Heart left ventricle (tissue), 16 donors: ENCODE data around the gene ANKRD34C. TPM values are rescaled to one million over a fixed set of nuclear protein-coding genes. Genes with fewer than 3 reads are reported as not detected.
"Not testable (repeated sequence)": the region's sequence is repeated elsewhere in the genome, so short reads cannot be mapped to it uniquely, and the experiment has no call there.

Experiments
- ATAC-seq, 4 donors: fragments of 200-7000 bp; cut with Tn5 transposase; one replicate each; pipeline ENCODE4 v1.9.1; 2020 to 2022; ENCODE audit warnings: moderate library complexity in 4 of 4, mild to moderate bottlenecking in 3 of 4, moderate number of reproducible peaks in 1 of 4
- DNase-seq, 5 donors: peaks; one replicate each; pipeline ENCODE4 v3.0.0-alpha.2; 2020
- H3K27ac ChIP-seq, 12 donors: fragments of 200-600 bp; sonication (generic) in 4 of 12; one replicate each; pipeline versions ENCODE4 v1.5.0 to v1.8.0; 2016 to 2022; ENCODE audit warnings: mild to moderate bottlenecking in 2 of 12
- H3K27me3 ChIP-seq, 9 donors: fragments of 200-600 bp; sonication (generic) in 2 of 9; one replicate each; pipeline versions ENCODE4 v1.5.1 to v1.8.0; 2016 to 2022; ENCODE audit warnings: mild to moderate bottlenecking in 3 of 9
- H3K36me3 ChIP-seq, 9 donors: fragments of 200-600 bp; sonication (generic) in 2 of 9; one replicate each; pipeline versions ENCODE4 v1.5.0 to v1.8.0; 2018 to 2022; ENCODE audit warnings: mild to moderate bottlenecking in 2 of 9
- H3K4me1 ChIP-seq, 12 donors: fragments of 200-600 bp; sonication (generic) in 4 of 12; one replicate each; pipeline versions ENCODE4 v1.5.0 to v1.8.0; 2016 to 2022; ENCODE audit warnings: mild to moderate bottlenecking in 3 of 12
- H3K4me3 ChIP-seq, 12 donors: fragments of 200-600 bp; sonication (generic) in 4 of 12; one replicate each; pipeline versions ENCODE4 v1.5.0 to v1.8.0; 2017 to 2022; ENCODE audit warnings: mild to moderate bottlenecking in 9 of 12, moderate library complexity in 4 of 12
- H3K9me3 ChIP-seq, 12 donors: fragments of 200-600 bp; sonication (generic) in 4 of 12; one replicate each; pipeline versions ENCODE4 v1.5.0 to v1.8.0; 2016 to 2022; ENCODE audit warnings: mild to moderate bottlenecking in 1 of 12
- POLR2A ChIP-seq, 2 donors: fragments of 450-650 bp; IDR thresholded peaks; one replicate each; pipeline ENCODE4 v1.6.1; 2017; ENCODE audit warnings: antibody characterized with exemption in 2 of 2, mild to moderate bottlenecking in 2 of 2, moderate library complexity in 2 of 2
- WGBS, 4 donors: extraction: QIAGEN DNeasy Blood & Tissue Kit in 2 of 4; methylation state at CpG; one replicate each; pipeline versions ENCODE4 v1.1.5 to v1.1.7; 2013 to 2018; 5-methylcytosine and 5-hydroxymethylcytosine counted together
- intact Hi-C, 10 donors: fragments of 100-400 bp; cut with DNase I; formaldehyde crosslinking; loops; one replicate each; pipeline versions ENCODE4 v1.11.1 to v1.14.2; 2022
- polyA plus RNA-seq, 2 donors: library from polyadenylated mRNA; stranded (reverse); fragments of 200-250 nt; gene quantifications; one replicate each; pipeline ENCODE4 v1.2.3, GENCODE V29; 2013
- total RNA-seq, 9 donors: library from RNA; depleted of rRNA in 2 of 9; stranded (reverse); fragments of >200 nt in 2 of 9; fragmentation: NEBNext Ultra II Directional in 3 of 9; extraction: Animal tissue kit (Norgen Biotek cat#: 25700) in 3 of 9; gene quantifications; one replicate each; pipeline versions ENCODE4 v1.1.0 to v1.2.4, GENCODE V29; 2016 to 2023
- TF ChIP-seq, protein P1 (sequence below), 12 donors: fragments of 200-600 bp; sonication (generic) in 4 of 12; IDR thresholded peaks; one replicate each; pipeline versions ENCODE4 v1.5.0 to v1.8.0; 2018 to 2022; ENCODE audit warnings: antibody characterized with exemption in 12 of 12, mild to moderate bottlenecking in 5 of 12
- donor health status: ischemic (EF 13 %, LVEDD 7.1; RV severe dilation, severe dysfunction).
- donor health status: healthy with polysubstance abuse.
- donor health status: DM: no; HTN: yes; CAD: no.
- donor health status: DM: no; HTN: no; CAD: no.
- donor health status: ischemic (EF 25% LVEDD 6.9; RV normal size, moderate dysfunction).
- donor health status: ischemic (EF 25% LVEDD 5.7; RV mildly dilated, moderate dysfunction).
- donor health status: healthy.
- donor health status: DM: yes; HTN: yes; CAD: no.
- donor health status: ischemic (EF 35%, LVEDD 5.7; RV mildly dilated, moderate dysfunction).
- donor health status: nonischemic (EF 11% LVEDD 7.7; RV severe dilation, severe dysfunction).
- donor health status: DM: yes; HTN: yes; CAD: no.
- donor health status: PGD.
- donor health status: ischemic (EF 29% LVEDD 5.4; RV normal size, mild dysfunction).
- donor health status: nonischemic (EF 23%, LVEDD 6.1; RV moderate dilation, normal function).

The ANKRD34C gene
- total and polyA plus RNA-seq, 11 donors = 0.09 to 2.0 (median 0.45) TPM; not detected in 1

DNA sequence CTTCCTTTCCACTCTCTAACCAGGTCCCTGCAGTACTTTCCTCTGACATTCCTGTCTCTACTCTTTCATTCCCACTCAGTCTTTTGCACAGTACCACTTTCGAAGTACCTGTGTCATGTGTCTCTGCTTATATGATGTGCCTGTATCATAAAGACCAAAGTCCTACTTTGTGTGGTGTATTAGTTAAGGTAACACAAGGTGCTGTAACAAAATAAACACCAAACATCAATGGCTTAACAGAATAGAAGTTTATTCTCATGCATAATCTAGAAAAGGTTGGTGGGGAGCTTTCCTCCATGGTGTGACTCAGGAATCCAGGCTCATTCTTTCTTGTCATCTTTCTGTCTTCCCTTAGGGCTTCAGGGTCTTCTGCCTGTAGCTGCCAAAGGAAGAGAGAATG, 31.7 kb downstream of the ANKRD34C start:
- H3K27me3 ChIP-seq = peaks cover 0 to 5% (median 0%) of the 10 kb centered on the region in 9 donors
- no peak overlapping the region for H3K27ac ChIP-seq
- WGBS, 4 donors = 94 to 100% (median 96%) methylated on average over 1 of the region's 1 CpG
- ATAC-seq (no peak), DNase-seq (no peak)
- TF ChIP-seq POLR2A (IDR thresholded peaks at IDR 0.05) = no peak
- TF ChIP-seq, protein P1, sequence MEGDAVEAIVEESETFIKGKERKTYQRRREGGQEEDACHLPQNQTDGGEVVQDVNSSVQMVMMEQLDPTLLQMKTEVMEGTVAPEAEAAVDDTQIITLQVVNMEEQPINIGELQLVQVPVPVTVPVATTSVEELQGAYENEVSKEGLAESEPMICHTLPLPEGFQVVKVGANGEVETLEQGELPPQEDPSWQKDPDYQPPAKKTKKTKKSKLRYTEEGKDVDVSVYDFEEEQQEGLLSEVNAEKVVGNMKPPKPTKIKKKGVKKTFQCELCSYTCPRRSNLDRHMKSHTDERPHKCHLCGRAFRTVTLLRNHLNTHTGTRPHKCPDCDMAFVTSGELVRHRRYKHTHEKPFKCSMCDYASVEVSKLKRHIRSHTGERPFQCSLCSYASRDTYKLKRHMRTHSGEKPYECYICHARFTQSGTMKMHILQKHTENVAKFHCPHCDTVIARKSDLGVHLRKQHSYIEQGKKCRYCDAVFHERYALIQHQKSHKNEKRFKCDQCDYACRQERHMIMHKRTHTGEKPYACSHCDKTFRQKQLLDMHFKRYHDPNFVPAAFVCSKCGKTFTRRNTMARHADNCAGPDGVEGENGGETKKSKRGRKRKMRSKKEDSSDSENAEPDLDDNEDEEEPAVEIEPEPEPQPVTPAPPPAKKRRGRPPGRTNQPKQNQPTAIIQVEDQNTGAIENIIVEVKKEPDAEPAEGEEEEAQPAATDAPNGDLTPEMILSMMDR (IDR thresholded peaks at IDR 0.05) = no peak
- peaks cover 0 to 17% (median 10%) of the 10 kb centered on the region in 12 donors for H3K4me1 ChIP-seq
- H3K9me3 ChIP-seq = no peaks in the 10 kb centered on the region
- intact Hi-C loops = loop anchor here in 1 of 10 donors (5.0 kb wide), 1 partner anchor 92 kb away; no protein-coding TSS in a partner anchor
- no peak overlapping the region for H3K4me3 ChIP-seq
- H3K36me3 ChIP-seq = peaks cover 0 to 58% (median 34%) of the 10 kb centered on the region in 9 donors

DNA sequence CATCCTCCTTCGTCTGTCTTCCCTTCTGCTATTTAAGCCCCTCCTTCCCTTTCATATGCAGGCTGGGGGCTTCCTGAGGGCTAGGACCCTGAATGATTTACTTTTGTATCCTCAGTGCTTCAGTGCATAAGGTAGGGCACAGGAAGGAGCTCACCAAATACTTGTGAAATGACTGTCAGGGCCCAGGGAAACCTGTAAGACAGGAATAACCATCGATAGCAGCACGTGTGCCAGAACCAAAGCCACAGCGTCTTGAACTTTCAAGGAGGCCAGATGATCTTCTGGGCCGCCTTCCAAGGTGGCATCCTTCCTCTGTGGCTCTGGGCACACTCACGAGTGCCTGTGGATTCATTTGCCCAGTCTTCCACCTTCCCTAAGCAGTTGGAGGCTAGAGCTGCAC, 32.3 kb downstream of the ANKRD34C start:
- TF ChIP-seq, protein P1 (IDR thresholded peaks at IDR 0.05) = no peak
- TF ChIP-seq POLR2A (IDR thresholded peaks at IDR 0.05) = no peak
- Histone ChIP-seq H3K4me3 (no peak overlapping the region), H3K27ac (no peak overlapping the region), H3K36me3 (peaks cover 0 to 62% (median 35%) of the 10 kb centered on the region in 9 donors), H3K4me1 (peaks cover 0 to 17% (median 10%) of the 10 kb centered on the region in 12 donors), H3K27me3 (peaks cover 0 to 5% (median 0%) of the 10 kb centered on the region in 9 donors), H3K9me3 (no peaks in the 10 kb centered on the region)
- intact Hi-C loops = loop anchor here in 1 of 10 donors (5.0 kb wide), 1 partner anchor 93 kb away; no protein-coding TSS in a partner anchor
- 85 to 95% (median 93%) methylated on average over 6 of the region's 6 CpGs for WGBS, 4 donors
- DNase-seq (no peak), ATAC-seq (no peak)

DNA sequence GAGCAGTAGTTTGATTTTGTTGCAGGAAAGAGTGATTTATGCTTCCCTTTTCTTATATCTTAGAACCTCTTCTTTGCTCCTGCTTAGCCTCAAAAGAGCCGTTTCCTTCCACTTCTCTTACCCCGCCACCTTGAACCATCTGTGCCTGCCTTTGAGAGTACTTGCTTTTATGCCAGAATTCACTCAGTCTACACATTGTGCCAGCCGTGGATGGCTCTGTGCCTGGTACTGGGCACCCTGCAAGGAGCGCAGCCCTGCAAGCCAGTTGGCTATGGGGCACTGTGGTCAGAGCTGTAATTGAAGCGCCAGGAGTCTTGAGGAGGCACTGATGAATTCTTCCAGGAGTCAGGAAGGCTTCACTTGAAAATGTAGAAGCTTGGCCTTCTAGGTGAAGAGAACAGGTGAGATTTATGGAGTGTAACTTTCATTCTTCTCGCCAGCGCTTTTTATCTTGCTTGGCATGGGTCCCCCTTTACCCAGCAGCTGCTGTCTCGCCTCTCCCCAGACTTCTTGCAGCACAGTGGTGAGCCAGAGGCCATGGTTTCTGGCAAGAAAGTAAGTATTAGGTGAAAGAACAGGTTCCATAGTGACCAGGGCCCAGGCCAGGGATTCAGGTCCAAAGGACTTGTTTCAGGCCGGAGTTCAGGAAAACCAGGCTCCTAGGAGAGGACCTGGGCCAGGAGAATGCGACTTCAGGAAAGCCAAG, 33.3 kb downstream of the ANKRD34C start:
- Histone ChIP-seq H3K27me3 (peaks cover 0 to 5% (median 0%) of the 10 kb centered on the region in 9 donors), H3K4me3 (no peak overlapping the region), H3K4me1 (peaks cover 0 to 17% (median 9%) of the 10 kb centered on the region in 12 donors), H3K9me3 (no peaks in the 10 kb centered on the region), H3K27ac (no peak overlapping the region), H3K36me3 (peaks cover 0 to 69% (median 35%) of the 10 kb centered on the region in 9 donors)
- DNase-seq (peak in 2 of 5 donors; percentile 49 to 59), ATAC-seq (peak; percentile 62 to 78 (median 74))
- WGBS, 4 donors = 72 to 87% (median 79%) methylated on average over 10 of the region's 10 CpGs
- intact Hi-C loops = no loop called here
- no peak for TF ChIP-seq POLR2A (IDR thresholded peaks at IDR 0.05)
- TF ChIP-seq, protein P1 (IDR thresholded peaks at IDR 0.05) = no peak

DNA sequence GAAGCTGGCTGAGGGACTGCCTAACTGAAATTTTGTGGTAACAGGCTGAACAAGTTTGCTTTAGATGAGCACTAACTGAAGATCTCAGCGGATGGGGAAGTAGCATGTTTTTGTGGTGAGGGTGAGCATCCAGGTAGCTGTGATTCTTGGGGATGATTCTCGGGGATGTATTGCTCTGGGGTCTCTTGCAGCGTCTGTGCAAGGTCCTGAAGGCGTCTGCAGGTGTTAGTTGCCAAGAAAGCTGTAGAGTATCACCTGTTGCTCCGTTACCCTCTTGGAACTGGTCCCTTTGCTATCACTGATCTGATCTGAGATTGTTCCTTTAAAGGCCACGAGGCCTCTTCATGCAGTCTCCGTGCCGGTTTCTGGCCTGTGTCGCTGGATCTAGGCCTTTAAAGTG, 34.3 kb downstream of the ANKRD34C start:
- Histone ChIP-seq H3K27me3 (no peaks in the 10 kb centered on the region), H3K27ac (no peak overlapping the region), H3K4me1 (peaks cover 0 to 12% (median 3%) of the 10 kb centered on the region in 12 donors), H3K4me3 (no peak overlapping the region), H3K36me3 (peaks cover 0 to 79% (median 42%) of the 10 kb centered on the region in 9 donors), H3K9me3 (no peaks in the 10 kb centered on the region)
- no peak for ATAC-seq
- TF ChIP-seq, protein P1 (IDR thresholded peaks at IDR 0.05) = no peak
- TF ChIP-seq POLR2A (IDR thresholded peaks at IDR 0.05) = no peak
- 87 to 93% (median 91%) methylated on average over 9 of the region's 9 CpGs for WGBS, 4 donors
- intact Hi-C loops = no loop called here
- no peak for DNase-seq

DNA sequence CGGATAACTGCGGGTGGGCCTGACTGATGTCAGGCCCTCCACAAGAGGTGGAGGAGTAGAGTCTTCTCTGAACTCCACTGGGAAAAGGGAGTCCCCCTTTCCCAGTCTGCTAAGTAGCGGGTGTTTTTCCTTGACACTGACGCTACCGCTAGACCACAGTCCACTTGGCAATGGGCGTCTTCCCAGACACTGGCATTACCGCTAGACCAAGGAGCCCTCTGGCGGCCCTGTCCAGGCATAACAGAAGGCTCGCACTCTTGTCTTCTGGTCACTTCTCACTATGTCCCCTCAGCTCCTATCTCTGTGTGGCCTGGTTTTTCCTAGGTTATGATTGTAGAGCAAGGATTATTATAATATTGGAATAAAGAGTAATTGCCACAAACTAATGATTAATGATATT, 37.5 kb downstream of the ANKRD34C start:
- peaks cover 0 to 88% (median 47%) of the 10 kb centered on the region in 9 donors for H3K36me3 ChIP-seq
- H3K9me3 ChIP-seq, H3K27me3 ChIP-seq, H3K27ac ChIP-seq, DNase-seq, intact Hi-C loops, ATAC-seq, H3K4me3 ChIP-seq, H3K4me1 ChIP-seq: not testable (repeated sequence)
- 94 to 96% (median 95%) methylated on average over 9 of the region's 9 CpGs for WGBS, 4 donors
